ENCODE data around the gene ZNF280C. TPM values are rescaled to one million over a fixed set of nuclear protein-coding genes. Genes with fewer than 3 reads are reported as not detected.

Gene ZNF280C
- total RNA-seq, 1 experiment from 2014 or later: 15.0 TPM

GRCh38 chrX:130159776-130160175 lies 108.9 kb downstream of the ZNF280C start:
- Mint-ChIP-seq H3K4me3 (no peak overlapping the region), H3K36me3 (peaks cover 2% of the 10 kb centered on the region; the same call in 1 of the 2 replicates), H3K27ac (no peak overlapping the region), H3K4me1 (peaks cover 2% of the 10 kb centered on the region; the same call in 1 of the 2 replicates), H3K9me3 (no peaks in the 10 kb centered on the region), H3K27me3 (ENCODE audit: low read depth) (no peaks in the 10 kb centered on the region)
- CTCF ChIA-PET: no interaction called here
- POLR2A ChIA-PET: no interaction called here
- ATAC-seq (no peak), DNase-seq (ENCODE audit: low spot score) (no peak)
- TF ChIP-seq ZMAT4 (CRISPR knock-in tag; IDR thresholded peaks at IDR 0.05): no peak
- TF ChIP-seq NFE2L1 (CRISPR knock-in tag; IDR thresholded peaks at IDR 0.05): no peak
- no peak for TF ChIP-seq ZNF425 (CRISPR knock-in tag; conservative IDR thresholded peaks at IDR 0.05)
- TF ChIP-seq NR3C1 (CRISPR knock-in tag; conservative IDR thresholded peaks at IDR 0.05; ENCODE audit: low read depth): no peak
- TF ChIP-seq OVOL2 (CRISPR knock-in tag; IDR thresholded peaks at IDR 0.05; ENCODE audit: borderline replicate concordance): no peak
- no peak for TF ChIP-seq AR (CRISPR knock-in tag; IDR thresholded peaks at IDR 0.05)
- no peak for TF ChIP-seq FOXK1 (CRISPR knock-in tag; IDR thresholded peaks at IDR 0.05)
- TF ChIP-seq ZSCAN18 (CRISPR knock-in tag; IDR thresholded peaks at IDR 0.05): no peak
- no peak for TF ChIP-seq NR2C2 (CRISPR knock-in tag; IDR thresholded peaks at IDR 0.05)
- TF ChIP-seq FOXP4 (CRISPR knock-in tag; IDR thresholded peaks at IDR 0.05): no peak
- TF ChIP-seq JAZF1 (CRISPR knock-in tag; IDR thresholded peaks at IDR 0.05): no peak
- TF ChIP-seq ZNF263 (CRISPR knock-in tag; IDR thresholded peaks at IDR 0.05; ENCODE audit: low read depth): no peak
- TF ChIP-seq TEAD4 (CRISPR knock-in tag; IDR thresholded peaks at IDR 0.05): no peak
- TF ChIP-seq ATF6 (CRISPR knock-in tag; IDR thresholded peaks at IDR 0.05): no peak

- Mint-ChIP-seq H3K27ac (no peak overlapping the region), H3K9me3 (no peaks in the 10 kb centered on the region), H3K27me3 (ENCODE audit: low read depth) (no peaks in the 10 kb centered on the region), H3K4me1 (no peaks in the 10 kb centered on the region), H3K36me3 (peaks cover 2% of the 10 kb centered on the region; the same call in 1 of the 2 replicates), H3K4me3 (no peak overlapping the region)
- CTCF ChIA-PET: interaction anchor here (0.6 kb wide), 1 partner anchor 232 kb away, joined by 3 read pairs; no protein-coding TSS in a partner anchor
- POLR2A ChIA-PET: interaction anchor here (0.7 kb wide), 1 partner anchor 81 kb away, joined by 7 read pairs; no protein-coding TSS in a partner anchor
- DNase-seq (ENCODE audit: low spot score) (no peak), ATAC-seq (no peak)
- TF ChIP-seq RELA (CRISPR knock-in tag; IDR thresholded peaks at IDR 0.05; ENCODE audit: borderline replicate concordance): no peak
- no peak for TF ChIP-seq OVOL2 (CRISPR knock-in tag; IDR thresholded peaks at IDR 0.05; ENCODE audit: borderline replicate concordance)
- TF ChIP-seq AFF4 (CRISPR knock-in tag; IDR thresholded peaks at IDR 0.05; ENCODE audit: borderline replicate concordance): no peak
- TF ChIP-seq GTF2I (CRISPR knock-in tag; conservative IDR thresholded peaks at IDR 0.05): no peak
These were observed 110.4 kb downstream of the ZNF280C start for GRCh38 chrX:130158311-130158710.

Measured in WTC11 (cell line).